Neuronal stem cell (in vitro differentiated cells): ENCODE data around the gene FCHO2.

Experiments
- DNase-seq: peaks from one replicate; pipeline ENCODE4 v3.0.0-alpha.2; 2013; ENCODE audit warnings: low spot score
- H2AFZ ChIP-seq: one replicate; pipeline ENCODE4 v1.6.1; 2013; ENCODE audit warnings: mild to moderate bottlenecking, low read length, inconsistent platforms
- H2AK5ac ChIP-seq: 2 replicates; pipeline ENCODE4 v1.6.1; 2013; ENCODE audit warnings: low read depth, mild to moderate bottlenecking, inconsistent platforms, low read length, moderate library complexity, mixed read lengths
- H2BK120ac ChIP-seq: 2 replicates; pipeline ENCODE4 v1.6.1; 2013; ENCODE audit warnings: low read depth, mild to moderate bottlenecking, inconsistent platforms, low read length, moderate library complexity, mixed read lengths
- H2BK12ac ChIP-seq: one replicate; pipeline ENCODE4 v1.6.1; 2013; ENCODE audit warnings: low read length, inconsistent platforms
- H2BK15ac ChIP-seq: 2 replicates; pipeline ENCODE4 v1.6.1; 2013; ENCODE audit warnings: mild to moderate bottlenecking, low read length, inconsistent platforms, mixed read lengths
- H2BK5ac ChIP-seq: one replicate; pipeline ENCODE4 v1.6.1; 2013; ENCODE audit warnings: inconsistent platforms, mild to moderate bottlenecking, low read length, moderate library complexity
- H3K14ac ChIP-seq: one replicate; pipeline ENCODE4 v1.6.1; 2013; ENCODE audit warnings: low read length, inconsistent platforms
- H3K18ac ChIP-seq: 2 replicates; pipeline ENCODE4 v1.6.1; 2013; ENCODE audit warnings: low read length, inconsistent platforms
- H3K23ac ChIP-seq: 2 replicates; pipeline ENCODE4 v1.6.1; 2013; ENCODE audit warnings: low read depth, mild to moderate bottlenecking, mixed read lengths, low read length, inconsistent platforms; ENCODE audit not compliant: poor library complexity
- H3K27ac ChIP-seq: replicated peaks from 3 replicates; pipeline ENCODE4 v1.5.1; 2013; ENCODE audit warnings: low read length, inconsistent platforms
- H3K27me3 ChIP-seq, 3 experiments: 2 replicates each; pipeline ENCODE4 v1.6.1; 2013; ENCODE audit warnings: low read length in 3 of 3, mild to moderate bottlenecking in 2 of 3, inconsistent platforms in 1 of 3, low read depth in 1 of 3, mixed read lengths in 1 of 3, moderate library complexity in 1 of 3; ENCODE audit not compliant: control insufficient read depth in 3 of 3, insufficient read depth in 3 of 3
- H3K36me3 ChIP-seq, 2 donors: replicated peaks in 1 of 2; 2 replicates each; pipeline ENCODE4 v1.6.1; 2013; ENCODE audit warnings: low read length in 2 of 2; ENCODE audit not compliant: control insufficient read depth in 2 of 2, insufficient read depth in 2 of 2
- H3K4ac ChIP-seq: 2 replicates; pipeline ENCODE4 v1.6.1; 2013; ENCODE audit warnings: inconsistent platforms, mild to moderate bottlenecking, low read length, moderate library complexity
- H3K4me1 ChIP-seq, 2 donors: 1 replicate in 1 of 2; 2 replicates in 1 of 2; pipeline ENCODE4 v1.6.1; 2013; ENCODE audit warnings: low read length in 2 of 2, low read depth in 1 of 2; ENCODE audit not compliant: control insufficient read depth in 2 of 2, insufficient read depth in 1 of 2
- H3K4me2 ChIP-seq: one replicate; pipeline ENCODE4 v1.6.1; 2013; ENCODE audit warnings: mild to moderate bottlenecking, low read length, inconsistent platforms; ENCODE audit not compliant: insufficient read depth, poor library complexity, severe bottlenecking
- H3K4me3 ChIP-seq, 2 donors: 2 replicates each; pipeline ENCODE4 v1.5.1; 2013; ENCODE audit warnings: low read length in 2 of 2, mild to moderate bottlenecking in 2 of 2, inconsistent platforms in 1 of 2, moderate library complexity in 1 of 2
- H3K79me1 ChIP-seq: one replicate; pipeline ENCODE4 v1.6.1; 2013; ENCODE audit warnings: low read depth, mild to moderate bottlenecking, inconsistent platforms, low read length, moderate library complexity
- H3K9ac ChIP-seq: one replicate; pipeline ENCODE4 v1.6.1; 2013; ENCODE audit warnings: mild to moderate bottlenecking, low read depth, low read length, inconsistent platforms; ENCODE audit not compliant: poor library complexity
- H3K9me3 ChIP-seq, 2 donors: replicated peaks in 1 of 2; 2 replicates each; pipeline versions ENCODE3 to v1.6.1; 2013; ENCODE audit warnings: low read length in 2 of 2, mild to moderate bottlenecking in 2 of 2, inconsistent platforms in 1 of 2, low read depth in 1 of 2, mixed read lengths in 1 of 2, moderate library complexity in 1 of 2; ENCODE audit not compliant: control insufficient read depth in 2 of 2, insufficient read depth in 1 of 2
- H4K8ac ChIP-seq: one replicate; pipeline ENCODE4 v1.6.1; 2013; ENCODE audit warnings: low read depth, mild to moderate bottlenecking, inconsistent platforms, low read length, moderate library complexity
- H4K91ac ChIP-seq: one replicate; pipeline ENCODE4 v1.6.1; 2013; ENCODE audit warnings: low read length, low read depth, mild to moderate bottlenecking, inconsistent platforms; ENCODE audit not compliant: poor library complexity
- WGBS, 2 donors: extraction: QIAGEN DNeasy Blood & Tissue Kit; methylation state at CpG; one replicate each; pipeline ENCODE4 v1.1.7; 2013; ENCODE audit warnings: missing lambda C conversion rate in 2 of 2, mixed read lengths in 1 of 2; ENCODE audit not compliant: insufficient read length in 2 of 2, insufficient replicate concordance in 1 of 2; ENCODE audit errors: extremely low coverage in 2 of 2; 5-methylcytosine and 5-hydroxymethylcytosine counted together

The FCHO2 gene

GRCh38 chr5:73137563-73138530, 182.0 kb downstream of the FCHO2 start:
- no peak overlapping the region for H4K91ac ChIP-seq
- peaks cover 0 to 9% (median 0%) of the 10 kb centered on the region in 3 experiments for H3K27me3 ChIP-seq
- no peak overlapping the region for H2BK15ac ChIP-seq
- H2BK120ac ChIP-seq = no peak overlapping the region
- H2BK5ac ChIP-seq = no peak overlapping the region
- H2BK12ac ChIP-seq = no peak overlapping the region
- H3K4ac ChIP-seq = no peak overlapping the region
- H3K9me3 ChIP-seq = no peaks in the 10 kb centered on the region
- H3K14ac ChIP-seq = no peak overlapping the region
- no peak overlapping the region for H3K9ac ChIP-seq
- H3K36me3 ChIP-seq = no peaks in the 10 kb centered on the region
- no peak overlapping the region for H2AK5ac ChIP-seq
- no peak overlapping the region for H2AFZ ChIP-seq
- no peak overlapping the region for H3K4me3 ChIP-seq
- no peak overlapping the region for H4K8ac ChIP-seq
- WGBS, 2 donors = no CpG with 5 or more reads among the region's 10 CpGs
- H3K4me1 ChIP-seq = peaks cover 0 to 7% of the 10 kb centered on the region in 2 donors
- H3K27ac ChIP-seq = no peak overlapping the region
- H3K4me2 ChIP-seq = no peak overlapping the region
- no peak for DNase-seq
- peak overlapping the region; percentile 60 for H3K23ac ChIP-seq
- no peak overlapping the region for H3K18ac ChIP-seq
- H3K79me1 ChIP-seq = no peaks in the 10 kb centered on the region

- Histone ChIP-seq H2AK5ac (no peak overlapping the region), H3K23ac (no peak overlapping the region), H3K4me2 (no peak overlapping the region), H4K8ac (no peak overlapping the region), H2BK5ac (no peak overlapping the region), H3K27me3 (peaks cover 0 to 12% (median 0%) of the 10 kb centered on the region in 3 experiments), H2BK12ac (no peak overlapping the region), H3K18ac (no peak overlapping the region), H3K9ac (no peak overlapping the region), H3K4me3 (no peak overlapping the region), H3K27ac (no peak overlapping the region), H2BK120ac (no peak overlapping the region), H3K4me1 (peaks cover 0 to 7% of the 10 kb centered on the region in 2 donors), H3K4ac (no peak overlapping the region), H4K91ac (no peak overlapping the region), H2AFZ (no peak overlapping the region), H3K79me1 (no peaks in the 10 kb centered on the region), H3K36me3 (no peaks in the 10 kb centered on the region), H2BK15ac (no peak overlapping the region), H3K14ac (no peak overlapping the region), H3K9me3 (no peaks in the 10 kb centered on the region)
- no peak for DNase-seq
- WGBS, 2 donors = no CpG with 5 or more reads among the region's 3 CpGs
These were observed 183.6 kb downstream of the FCHO2 start for GRCh38 chr5:73139485-73139884.
